HEK293 (cell line): Measurements from ENCODE around the gene GNPTAB.

ENCODE experiments used
- CTCF ChIA-PET: fragments of 350-600 bp; formaldehyde crosslinking; extraction: SDS; loops from one replicate; lab custom pipeline; 2021; ENCODE audit warnings: antibody characterized with exemption; lab: Yijun Ruan, JAX
- POLR2A ChIA-PET: fragments of 300-600 bp; formaldehyde crosslinking; extraction: SDS; loops from one replicate; lab custom pipeline; 2020; ENCODE audit warnings: antibody characterized with exemption, inconsistent platforms; lab: Yijun Ruan, JAX
- H3K27ac ChIP-seq: fragments of 200-500 bp; sonication (Bioruptor generic); 2 replicates; pipeline ENCODE4 v1.5.1; 2014; ENCODE audit warnings: low read depth, low read length, control low read depth, inconsistent platforms; ENCODE audit errors: extremely low read depth
- H3K36me3 ChIP-seq, 2 experiments: fragments of 200-500 bp in 1 of 2; sonication (Bioruptor generic) in 1 of 2; 1 replicate in 1 of 2; 2 replicates in 1 of 2; pipeline ENCODE4 v1.5.1; 2014 to 2017; ENCODE audit warnings: inconsistent platforms in 2 of 2, low read length in 2 of 2; ENCODE audit not compliant: control insufficient read depth in 2 of 2, insufficient read depth in 1 of 2
- H3K4me1 ChIP-seq: fragments of 200-500 bp; sonication (Bioruptor generic); 2 replicates; pipeline ENCODE4 v1.5.1; 2014; ENCODE audit warnings: mild to moderate bottlenecking, low read length, inconsistent platforms; ENCODE audit not compliant: control insufficient read depth, insufficient read depth
- H3K4me3 ChIP-seq: 2 replicates; pipeline ENCODE4 v1.5.1; 2011; ENCODE audit warnings: low read depth, mild to moderate bottlenecking, control low read depth, low read length, moderate library complexity
- H3K9me3 ChIP-seq: fragments of 200-500 bp; sonication (Bioruptor generic); 2 replicates; pipeline ENCODE4 v1.5.1; 2014; ENCODE audit warnings: low read depth, low read length, inconsistent platforms; ENCODE audit not compliant: control insufficient read depth, insufficient read depth
- CTCF ChIP-seq: fragments of 450-650 bp; formaldehyde crosslinking; IDR thresholded peaks from 2 replicates; pipeline ENCODE4 v1.5.1; 2016; ENCODE audit warnings: missing biosample characterization, missing genetic modification characterization
- ELK4 ChIP-seq: IDR thresholded peaks from 2 replicates; pipeline ENCODE4 v1.6.1; 2011; ENCODE audit warnings: mild to moderate bottlenecking, low read depth, low read length, borderline replicate concordance
- KLF9 ChIP-seq: fragments of 450-650 bp; formaldehyde crosslinking; IDR thresholded peaks from 2 replicates; pipeline ENCODE4 v1.5.1; 2016; ENCODE audit warnings: missing biosample characterization, missing genetic modification characterization, low read depth
- MEIS1 ChIP-seq: sonication (generic); formaldehyde crosslinking; IDR thresholded peaks from 2 replicates; pipeline ENCODE4 v1.8.1; 2022; ENCODE audit warnings: missing genetic modification reagents, mild to moderate bottlenecking, borderline replicate concordance
- OSR2 ChIP-seq: fragments of 450-650 bp; formaldehyde crosslinking; IDR thresholded peaks from 2 replicates; pipeline ENCODE4 v1.5.1; 2016; ENCODE audit warnings: missing biosample characterization, missing genetic modification characterization
- OVOL3 ChIP-seq: fragments of 450-650 bp; formaldehyde crosslinking; IDR thresholded peaks from 2 replicates; pipeline ENCODE4 v1.5.1; 2016; ENCODE audit warnings: missing biosample characterization, missing genetic modification characterization
- PRDM1 ChIP-seq: fragments of 450-650 bp; formaldehyde crosslinking; IDR thresholded peaks from 2 replicates; pipeline ENCODE4; 2016; ENCODE audit warnings: missing biosample characterization, missing genetic modification characterization
- PRDM6 ChIP-seq: fragments of 450-650 bp; formaldehyde crosslinking; IDR thresholded peaks from 2 replicates; pipeline ENCODE4 v1.5.1; 2017; ENCODE audit warnings: missing biosample characterization, missing genetic modification characterization
- SCRT2 ChIP-seq: fragments of 450-650 bp; formaldehyde crosslinking; IDR thresholded peaks from 2 replicates; pipeline ENCODE4 v1.5.1; 2016; ENCODE audit warnings: missing biosample characterization, missing genetic modification characterization
- ZEB2 ChIP-seq: fragments of 450-650 bp; formaldehyde crosslinking; IDR thresholded peaks from 2 replicates; pipeline ENCODE4 v1.5.1; 2016; ENCODE audit warnings: missing biosample characterization, missing genetic modification characterization
- ZFP69B ChIP-seq: fragments of 450-650 bp; formaldehyde crosslinking; IDR thresholded peaks from 2 replicates; pipeline ENCODE4 v1.5.1; 2016; ENCODE audit warnings: missing biosample characterization, missing genetic modification characterization
- ZNF10 ChIP-seq: fragments of 450-650 bp; formaldehyde crosslinking; IDR thresholded peaks from 2 replicates; pipeline ENCODE4 v1.5.1; 2017; ENCODE audit warnings: missing biosample characterization, missing genetic modification characterization
- ZNF112 ChIP-seq: fragments of 450-650 bp; formaldehyde crosslinking; IDR thresholded peaks from 2 replicates; pipeline ENCODE4 v1.5.0; 2017; ENCODE audit warnings: missing biosample characterization, missing genetic modification characterization
- ZNF311 ChIP-seq: fragments of 450-650 bp; formaldehyde crosslinking; IDR thresholded peaks from 2 replicates; pipeline ENCODE4 v1.5.1; 2017; ENCODE audit warnings: missing biosample characterization, missing genetic modification characterization, borderline replicate concordance
- ZNF362 ChIP-seq: fragments of 450-650 bp; formaldehyde crosslinking; IDR thresholded peaks from 2 replicates; pipeline ENCODE4 v1.5.1; 2016; ENCODE audit warnings: missing biosample characterization, missing genetic modification characterization
- ZNF37A ChIP-seq: fragments of 450-650 bp; IDR thresholded peaks from 2 replicates; pipeline ENCODE4 v1.5.1; 2018; ENCODE audit warnings: missing biosample characterization, missing genetic modification characterization
- ZNF394 ChIP-seq: fragments of 450-650 bp; formaldehyde crosslinking; IDR thresholded peaks from 2 replicates; pipeline ENCODE4 v1.5.1; 2016; ENCODE audit warnings: missing biosample characterization, missing genetic modification characterization, mild to moderate bottlenecking, moderate library complexity, borderline replicate concordance
- ZNF561 ChIP-seq: fragments of 450-650 bp; IDR thresholded peaks from 2 replicates; pipeline ENCODE4 v1.5.1; 2018; ENCODE audit warnings: missing biosample characterization, missing genetic modification characterization, borderline replicate concordance
- ZNF791 ChIP-seq: fragments of 450-650 bp; formaldehyde crosslinking; IDR thresholded peaks from 2 replicates; pipeline ENCODE4 v1.5.1; 2016; ENCODE audit warnings: missing biosample characterization, missing genetic modification characterization

Gene GNPTAB

GRCh38 chr12:101839324-101840283 lies 8.8 kb upstream of the GNPTAB start (continued):
- TF ChIP-seq OVOL3 (tag by site-specific recombination), result no peak
- TF ChIP-seq SCRT2 (tag by site-specific recombination), result no peak
- TF ChIP-seq PRDM6, result no peak
- no peak for TF ChIP-seq KLF9 (tag by site-specific recombination)
- no peak for TF ChIP-seq ZNF791
- TF ChIP-seq, all 188 proteins: peak for 7

- CTCF ChIA-PET, result interaction anchor here (0.6 to 3.2 kb wide), 20 partner anchors 8 to 424 kb away, joined by 3 to 21 read pairs (median 4); partner anchors contain the start of gene GNPTAB
- H3K36me3 ChIP-seq, result no peaks in the 10 kb centered on the region
- no peaks in the 10 kb centered on the region for H3K9me3 ChIP-seq
- no peak overlapping the region for H3K4me3 ChIP-seq
- TF ChIP-seq CTCF (0 out of 2 replicates have a peak, but pooled peaks have one; percentile 18), ZNF112 (tag by site-specific recombination) (no peak), ELK4 (no peak), ZNF394 (tag by site-specific recombination) (no peak), MEIS1 (CRISPR knock-in tag) (no peak), ZNF37A (no peak), ZNF10 (no peak), ZFP69B (tag by site-specific recombination) (no peak), PRDM1 (tag by site-specific recombination) (no peak), ZNF362 (peak; percentile 46; the same call in 1 of the 2 replicates)
- POLR2A ChIA-PET, result no interaction called here
- no peak overlapping the region for H3K27ac ChIP-seq
- H3K4me1 ChIP-seq, result no peaks in the 10 kb centered on the region
These were observed 8.0 kb upstream of the GNPTAB start for GRCh38 chr12:101838628-101839323.

GRCh38 chr12:101832030-101832429 lies 1.3 kb upstream of the GNPTAB start:
- Histone ChIP-seq H3K27ac (no peak overlapping the region), H3K4me3 (no peak overlapping the region), H3K9me3 (no peaks in the 10 kb centered on the region), H3K4me1 (no peaks in the 10 kb centered on the region), H3K36me3 (no peaks in the 10 kb centered on the region)
- TF ChIP-seq ZNF311 (no peak), ZNF561 (tag by site-specific recombination) (no peak), OSR2 (tag by site-specific recombination) (no peak), ZEB2 (tag by site-specific recombination) (no peak), CTCF (no peak)
- CTCF ChIA-PET, result interaction anchor here (0.7 to 5.2 kb wide), 6 partner anchors 8 to 109 kb away, joined by 3 to 44 read pairs (median 3); no protein-coding TSS in a partner anchor
- POLR2A ChIA-PET, result interaction anchor here (0.6 kb wide), 1 partner anchor 434 kb away, joined by 3 read pairs; no protein-coding TSS in a partner anchor
